CD4-positive, alpha-beta T cell treated with Interleukin-21 for 1 hour (primary cell): ENCODE measurements around the gene CELA3B.
A peak's percentile ranks its signal among the peaks of the same experiment; 100 is the strongest.
"Not testable (repeated sequence)": the region's sequence is repeated elsewhere in the genome, so short reads cannot be mapped to it uniquely, and the experiment has no call there.

Experiments used
- DNase-seq: peaks from one replicate; pipeline ENCODE4 v3.0.0-alpha.2; 2020

Gene CELA3B

GRCh38 chr1:21944733-21945073 is 32.1 kb upstream of the CELA3B start:
- no peak for DNase-seq

DNA sequence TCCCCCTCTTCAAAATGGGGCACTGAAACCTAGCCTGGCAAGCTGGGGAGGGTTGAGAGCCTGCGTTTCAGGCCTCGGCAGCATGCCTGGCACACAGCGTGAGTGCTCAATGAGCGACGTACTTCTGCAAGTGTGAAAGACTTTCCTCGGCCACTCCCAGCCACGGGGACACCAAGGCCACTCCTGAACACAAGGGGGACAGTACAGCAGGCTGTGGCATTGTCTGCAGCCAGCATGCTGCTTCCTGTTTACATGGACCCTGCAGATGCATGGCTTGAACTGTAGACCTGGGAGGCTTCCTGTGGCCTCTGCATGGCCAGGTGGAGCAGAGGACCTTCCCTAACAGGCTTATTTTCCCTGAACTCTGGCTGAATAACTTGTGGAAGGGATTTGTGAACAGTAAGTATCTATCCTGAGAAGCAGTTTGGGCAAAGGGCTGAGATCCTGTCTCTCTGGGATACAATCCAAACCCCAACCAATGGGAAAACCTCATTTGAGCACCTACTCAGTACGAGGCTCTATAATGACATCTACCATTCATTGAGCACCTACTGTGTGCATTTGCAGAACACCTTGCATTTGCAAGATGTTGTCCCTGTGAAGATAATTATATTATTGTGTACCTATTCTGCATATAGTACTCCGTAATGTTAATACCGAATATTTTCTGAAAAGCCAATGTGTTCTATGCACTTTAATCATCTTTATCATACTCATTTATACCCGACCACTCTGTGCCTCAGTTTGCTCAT is 29.8 kb upstream of the CELA3B start:
- no peak for DNase-seq

GRCh38 chr1:21950734-21951133 is 26.1 kb upstream of the CELA3B start:
- DNase-seq = no peak

DNA sequence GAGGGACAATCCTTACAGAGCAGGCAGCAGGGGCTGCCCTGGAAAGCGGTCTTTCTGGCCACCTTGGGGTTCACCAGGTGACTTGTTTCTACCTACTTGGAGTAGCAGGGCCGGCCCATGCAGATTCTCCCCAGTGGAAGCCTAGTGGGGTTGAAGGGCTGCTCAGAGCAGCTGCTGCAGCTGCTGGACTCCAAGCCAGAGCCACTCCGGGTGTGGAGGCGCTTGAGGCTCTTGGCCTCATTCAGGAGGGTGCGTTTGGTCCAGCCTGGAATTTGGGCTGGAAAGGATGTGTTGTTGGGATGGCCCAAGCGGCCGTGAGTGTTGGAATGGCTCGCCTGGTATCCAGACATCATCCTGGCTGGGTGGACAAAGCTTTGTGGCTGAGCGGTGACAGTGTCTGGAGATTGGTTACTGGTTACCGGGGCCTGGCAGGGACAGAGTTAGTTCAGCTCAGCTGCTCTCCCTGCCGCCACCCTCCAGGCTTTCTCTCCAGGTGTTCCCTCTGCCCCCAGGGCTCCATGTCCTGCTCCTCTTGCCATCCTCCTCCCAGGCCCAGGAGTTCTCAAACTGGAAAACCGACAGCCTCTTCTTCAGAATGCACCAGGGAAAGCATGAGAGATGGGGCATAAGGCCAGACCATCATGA is 25.5 kb upstream of the CELA3B start:
- no peak for DNase-seq

DNA sequence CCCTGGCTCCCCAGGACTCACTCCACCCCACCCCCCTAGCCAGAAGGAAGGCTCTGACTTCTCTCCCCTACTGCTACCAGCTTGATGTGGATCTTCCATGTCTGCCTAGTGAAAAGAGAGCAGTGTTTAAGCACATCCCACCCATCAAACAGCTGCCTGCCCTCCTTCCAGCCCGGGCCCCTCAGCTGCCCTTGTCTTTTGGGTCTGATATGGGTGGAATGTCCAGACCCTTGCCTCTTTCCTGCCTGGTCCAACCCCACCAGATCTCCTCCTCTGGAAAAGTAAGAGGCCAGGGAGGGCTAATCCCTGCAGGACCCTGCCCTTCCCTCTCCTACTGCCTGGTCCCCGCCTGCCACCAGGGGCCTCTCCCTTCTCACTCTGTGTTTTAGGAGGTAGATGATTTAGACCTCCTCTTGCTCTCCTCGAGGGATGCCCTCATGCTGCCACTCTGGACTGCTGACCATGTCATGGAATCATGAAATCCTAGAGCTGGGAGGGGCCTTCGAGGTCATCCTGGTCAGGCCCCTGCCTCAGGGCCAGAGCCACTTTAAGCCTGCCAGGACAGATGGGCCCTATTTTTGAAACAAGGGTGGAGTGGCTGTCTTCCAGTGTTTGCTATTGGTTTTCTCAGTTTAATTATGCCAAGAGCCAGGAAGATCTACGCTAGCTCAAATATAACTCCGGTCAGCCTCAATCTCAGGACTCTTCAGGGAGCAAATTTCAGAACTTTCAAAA is 23.9 kb upstream of the CELA3B start:
- DNase-seq = no peak

- no peak for DNase-seq
Observed at GRCh38 chr1:21955058-21955457, 21.8 kb upstream of the CELA3B start.

GRCh38 chr1:21955501-21956281 is 21.1 kb upstream of the CELA3B start:
- no peak for DNase-seq

DNA sequence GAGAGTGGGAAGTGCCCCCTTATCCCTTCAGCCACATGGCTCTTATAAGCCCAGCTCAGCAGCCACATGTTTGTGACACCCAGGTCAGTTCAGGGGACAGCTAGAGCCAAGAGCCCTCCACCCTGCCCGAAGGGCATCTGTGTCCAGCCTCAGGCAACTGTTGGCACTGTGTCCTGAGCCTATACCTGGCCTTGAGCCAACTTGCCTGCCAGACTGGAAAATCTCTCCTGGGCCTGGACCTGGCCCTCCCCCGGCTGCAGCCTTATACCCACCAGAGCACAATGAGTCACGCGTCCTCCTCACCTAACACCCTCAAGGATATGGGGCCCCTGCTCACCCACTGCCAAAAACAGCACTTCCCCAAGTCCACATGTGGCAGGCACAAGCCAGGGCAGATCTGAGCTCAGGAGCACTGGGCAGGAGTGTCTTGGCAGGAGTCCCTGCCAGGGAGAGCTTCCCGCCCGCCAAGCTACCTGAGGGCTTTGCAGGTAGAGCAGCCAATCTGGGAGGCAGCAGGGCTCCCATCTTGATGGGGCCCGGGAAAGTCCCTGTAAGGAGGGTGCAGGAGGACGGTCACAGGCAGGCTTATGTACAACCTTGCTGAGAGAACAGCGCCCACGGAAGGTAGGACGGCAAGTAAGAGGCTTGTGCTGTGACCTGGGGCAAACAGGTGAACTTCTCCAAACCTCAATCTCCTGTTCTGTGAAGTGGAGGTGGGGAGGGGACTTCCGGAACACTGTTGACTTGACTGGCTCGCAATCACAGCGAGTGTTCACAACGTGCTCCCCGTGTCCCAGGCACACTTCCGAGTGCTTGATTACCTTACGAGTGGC is 19.9 kb upstream of the CELA3B start:
- DNase-seq = peak; percentile 78

- no peak for DNase-seq
Observed at GRCh38 chr1:21961337-21961736, 15.5 kb upstream of the CELA3B start.

- no peak for DNase-seq
Observed at GRCh38 chr1:21961799-21962198, 15.0 kb upstream of the CELA3B start.

DNA sequence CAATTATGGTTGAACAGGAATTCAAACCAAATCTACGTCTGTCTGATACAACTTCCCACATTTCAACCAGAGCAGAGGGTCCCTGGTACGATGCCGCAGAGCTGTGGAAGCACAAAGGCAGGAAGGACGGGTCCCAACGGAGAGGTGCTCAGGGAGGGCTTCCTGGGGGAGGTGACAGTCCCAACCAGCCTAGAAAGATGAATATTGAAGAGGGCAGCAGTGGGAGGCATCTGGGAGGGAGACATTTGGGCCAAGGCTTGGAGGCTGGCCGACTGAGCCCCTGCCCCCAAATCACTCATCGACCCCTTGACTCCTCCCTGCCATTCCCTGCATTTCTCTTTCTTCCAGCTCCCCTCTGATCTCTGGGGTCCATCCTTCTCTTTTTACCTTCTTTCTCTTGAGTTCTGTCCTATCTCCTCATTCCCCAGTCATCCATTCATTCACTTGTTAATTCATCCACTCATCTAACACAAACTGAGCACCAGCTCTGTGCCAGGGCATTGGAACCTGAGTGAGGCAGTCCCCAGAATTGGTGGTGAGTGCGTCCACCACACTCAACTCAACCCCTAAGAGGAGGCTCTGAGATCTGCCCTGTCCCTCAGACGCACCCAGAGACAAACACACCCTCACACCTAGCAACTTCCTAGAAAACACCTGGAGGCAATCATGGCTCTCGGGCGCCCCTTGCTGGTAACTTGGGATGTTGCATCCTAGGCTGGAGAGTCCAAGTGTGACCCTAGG is 13.2 kb upstream of the CELA3B start:
- DNase-seq = peak; percentile 81

GRCh38 chr1:21966247-21967000 is 10.4 kb upstream of the CELA3B start:
- no peak for DNase-seq

DNA sequence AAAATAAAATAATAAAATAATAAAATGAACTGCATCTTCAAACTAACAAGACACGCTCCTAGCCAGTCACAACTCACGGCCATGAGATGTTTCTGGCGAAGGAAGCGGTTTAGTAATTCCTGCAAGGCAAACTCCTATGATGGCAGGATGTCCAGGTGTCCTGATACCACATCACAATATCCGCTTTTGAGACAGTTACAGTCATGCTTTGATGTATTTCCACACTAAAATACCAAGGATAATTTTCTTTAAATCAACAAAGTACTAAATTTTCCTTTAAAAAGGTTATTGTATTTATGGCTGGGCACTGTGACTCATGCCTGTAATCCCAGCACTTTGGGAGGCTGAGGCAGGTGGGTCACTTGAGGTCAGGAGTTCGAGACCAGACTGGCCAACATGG is 9.6 kb upstream of the CELA3B start:
- DNase-seq = not testable (repeated sequence)

GRCh38 chr1:21969066-21969465 is 7.8 kb upstream of the CELA3B start:
- DNase-seq = not testable (repeated sequence)

DNA sequence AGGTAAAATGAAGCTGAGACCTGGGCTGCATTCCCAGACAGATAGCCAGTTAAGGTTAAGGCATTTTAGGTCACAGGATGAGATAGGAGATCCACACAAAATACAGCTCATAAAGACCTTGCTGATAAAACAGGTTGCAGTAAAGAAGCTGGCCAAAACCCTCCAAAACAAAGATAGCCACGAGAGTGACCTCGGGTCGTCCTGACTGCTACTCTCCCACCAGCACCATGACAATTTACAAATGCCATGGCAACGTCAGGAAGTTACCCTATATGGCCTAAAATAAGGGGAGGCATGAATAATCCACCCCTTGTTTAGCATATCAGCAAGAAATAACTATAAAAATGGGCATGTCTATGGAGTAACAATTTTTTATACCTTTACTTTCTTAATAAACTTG is 6.3 kb upstream of the CELA3B start:
- not testable (repeated sequence) for DNase-seq

DNA sequence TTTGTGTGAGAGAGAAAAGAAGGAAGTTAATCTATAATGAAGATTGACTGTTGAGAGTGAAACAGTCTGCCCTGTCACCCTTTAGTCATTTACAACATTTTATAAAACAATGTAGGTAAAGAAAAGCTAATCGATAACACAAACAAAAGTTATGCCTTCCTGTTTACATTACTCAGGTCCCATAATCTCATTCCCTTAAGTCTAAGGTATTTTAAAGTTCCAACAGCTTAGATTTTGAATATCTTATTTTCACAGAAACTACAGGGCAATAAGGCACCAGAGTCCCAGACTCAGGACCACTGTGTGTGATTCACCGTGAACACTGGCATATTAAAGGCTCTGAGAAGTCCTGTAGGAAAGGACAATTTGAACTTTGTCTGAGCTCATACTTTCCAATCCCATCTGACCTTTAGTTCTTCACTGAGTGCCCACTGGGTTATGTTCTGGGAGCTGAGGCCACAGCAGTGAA is 3.8 kb upstream of the CELA3B start:
- DNase-seq = not testable (repeated sequence)

DNA sequence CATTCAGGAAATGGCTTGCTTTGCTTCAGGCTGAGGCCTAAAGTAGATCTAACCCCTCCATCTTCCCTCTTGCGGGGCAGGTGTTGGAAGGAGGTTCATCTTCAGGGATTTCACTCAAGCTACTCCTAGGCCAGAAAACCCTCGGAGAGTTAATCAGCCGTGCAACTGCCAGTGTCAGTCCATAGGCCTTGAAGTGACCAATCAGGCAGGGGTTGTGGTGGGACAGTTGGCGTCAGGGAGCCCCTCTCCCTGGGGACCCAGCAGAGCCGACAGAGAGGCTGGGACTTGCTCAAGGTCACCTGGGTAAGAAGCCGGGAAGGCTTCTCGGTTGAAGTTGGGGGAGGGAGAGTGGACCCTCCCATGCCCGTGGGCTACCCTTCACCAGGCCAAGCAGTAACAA is 2.9 kb upstream of the CELA3B start:
- DNase-seq = not testable (repeated sequence)

DNA sequence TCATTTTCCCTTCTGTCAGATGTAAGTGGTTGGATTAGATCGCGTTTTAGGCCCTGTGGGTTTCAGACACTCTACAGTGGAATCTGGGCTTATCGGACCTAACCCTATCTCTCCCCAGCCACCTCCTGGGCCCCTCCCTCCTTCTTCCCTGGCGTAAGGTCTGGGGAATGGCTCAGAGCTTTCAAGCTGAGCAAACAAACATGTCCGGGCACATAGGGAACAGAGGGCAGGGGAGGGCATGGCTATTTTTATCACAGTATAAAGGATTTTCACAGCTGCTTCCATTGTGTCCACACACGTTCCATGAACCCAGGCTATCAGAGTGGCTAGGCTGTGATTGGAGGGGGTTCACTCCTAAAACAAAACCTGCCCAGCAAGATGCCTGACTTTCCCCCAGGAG is 2.1 kb upstream of the CELA3B start:
- DNase-seq = not testable (repeated sequence)

DNA sequence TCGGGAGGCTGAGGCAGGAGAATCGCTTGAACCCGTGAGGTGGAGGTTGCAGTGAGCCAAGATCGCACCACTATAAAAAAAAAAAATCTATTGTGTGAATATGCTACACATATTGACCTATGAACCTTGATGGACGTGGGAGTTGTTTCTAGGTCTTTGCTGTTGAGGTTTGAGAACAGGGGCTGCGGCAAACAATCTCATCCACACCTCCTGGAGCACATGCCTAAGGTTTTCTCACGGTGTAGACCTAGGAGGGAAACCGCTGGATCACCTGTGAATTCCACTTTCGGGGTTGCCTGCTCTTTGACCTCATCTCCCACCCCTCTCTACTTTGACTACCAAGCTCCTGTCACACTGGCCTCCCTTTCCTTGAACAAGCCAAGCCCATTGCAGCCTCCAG is 1.5 kb upstream of the CELA3B start:
- DNase-seq = not testable (repeated sequence)

- not testable (repeated sequence) for DNase-seq
Observed at GRCh38 chr1:21978209-21978608, 1.4 kb downstream of the CELA3B start.
